Vagina (tissue), 2 donors: ENCODE data around the gene RASD1. TPM values are rescaled to one million over a fixed set of nuclear protein-coding genes. Genes with fewer than 3 reads are reported as not detected.

Experiments
- DNase-seq, 2 donors: peaks; one replicate each; pipeline ENCODE4 v3.0.0-alpha.2; 2017; ENCODE audit errors: extremely low spot score in 2 of 2
- H3K27ac ChIP-seq: fragments of 200-600 bp; sonication (generic); one replicate; pipeline ENCODE4 v1.5.1; 2019
- H3K27me3 ChIP-seq: fragments of 200-600 bp; sonication (generic); one replicate; pipeline ENCODE4 v1.5.1; 2019
- H3K36me3 ChIP-seq, 2 donors: fragments of 200-600 bp; sonication (generic); one replicate each; pipeline ENCODE4 v1.5.1; 2017 to 2019
- H3K4me1 ChIP-seq: fragments of 200-600 bp; sonication (generic); one replicate; pipeline ENCODE4 v1.5.1; 2019
- H3K4me3 ChIP-seq, 2 donors: fragments of 200-600 bp; sonication (generic); 1 replicate in 1 of 2; 2 replicates in 1 of 2; pipeline ENCODE4 v1.5.1; 2016 to 2019
- H3K9me3 ChIP-seq: fragments of 200-600 bp; sonication (generic); one replicate; pipeline ENCODE4 v1.5.1; 2019
- POLR2A ChIP-seq, 2 donors: fragments of 450-650 bp; IDR thresholded peaks; one replicate each; pipeline ENCODE4 v1.6.1; 2017; ENCODE audit warnings: antibody characterized with exemption in 2 of 2, mild to moderate bottlenecking in 2 of 2, moderate library complexity in 2 of 2
- POLR2AphosphoS5 ChIP-seq, 2 donors: sonication (generic); formaldehyde crosslinking; IDR thresholded peaks; one replicate each; pipeline ENCODE4 v1.9.0; 2017; ENCODE audit warnings: antibody characterized with exemption in 2 of 2, mild to moderate bottlenecking in 2 of 2, low read depth in 1 of 2; ENCODE audit not compliant: insufficient read depth in 1 of 2
- intact Hi-C: fragments of 100-400 bp; cut with DNase I; formaldehyde crosslinking; loops from one replicate; pipeline ENCODE4 v1.15.1; 2023
- total RNA-seq: library from RNA; depleted of rRNA; stranded (reverse); fragments of >200 nt; gene quantifications from one replicate; pipeline ENCODE4 v1.2.3, GENCODE V29; 2016
- TF ChIP-seq, protein P1 (sequence below), 3 experiments: fragments of 450-650 bp in 2 of 3; fragments of 200-600 bp in 1 of 3; sonication (generic) in 1 of 3; IDR thresholded peaks; one replicate each; pipeline ENCODE4 v1.5.1; 2017 to 2019; ENCODE audit warnings: antibody characterized with exemption in 3 of 3, mild to moderate bottlenecking in 2 of 3, moderate library complexity in 2 of 3

The RASD1 gene
- total RNA-seq, 1 donor from 2014 or later, result 227 TPM

DNA sequence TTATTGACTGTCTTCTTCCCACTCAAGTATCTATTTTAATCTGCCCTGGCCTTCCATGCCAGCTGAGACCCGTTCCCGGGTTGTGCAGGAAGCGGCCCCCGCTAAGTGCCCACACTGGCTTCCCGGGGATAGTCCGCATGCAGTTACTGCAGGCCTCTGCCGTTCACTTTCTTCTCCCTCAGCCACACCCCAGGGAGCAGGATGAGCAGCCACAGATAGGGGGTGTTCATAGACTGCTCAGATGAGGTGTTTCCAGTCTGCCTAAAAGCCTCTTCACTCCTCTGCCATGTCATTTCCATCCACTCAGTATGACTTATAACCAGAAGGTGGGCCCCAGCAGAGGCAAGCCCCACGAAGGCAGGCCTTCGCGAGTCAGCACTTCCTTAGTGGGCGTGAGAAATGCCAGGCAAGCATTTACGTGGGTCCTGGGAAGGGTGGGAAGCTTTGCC, 11.7 kb downstream of the RASD1 start:
- DNase-seq, result no peak
- intact Hi-C loops, result no loop called here
- Histone ChIP-seq H3K27ac (peak overlapping the region; percentile 7), H3K27me3 (no peaks in the 10 kb centered on the region), H3K36me3 (peaks cover 0 to 9% of the 10 kb centered on the region in 2 donors), H3K4me3 (no peak overlapping the region), H3K4me1 (peaks cover 36% of the 10 kb centered on the region), H3K9me3 (no peaks in the 10 kb centered on the region)
- no peak for TF ChIP-seq POLR2A (IDR thresholded peaks at IDR 0.05)
- no peak for TF ChIP-seq POLR2AphosphoS5 (IDR thresholded peaks at IDR 0.05; ENCODE audit: insufficient read depth in 1 of 2, low read depth in 1 of 2)
- TF ChIP-seq, protein P1, sequence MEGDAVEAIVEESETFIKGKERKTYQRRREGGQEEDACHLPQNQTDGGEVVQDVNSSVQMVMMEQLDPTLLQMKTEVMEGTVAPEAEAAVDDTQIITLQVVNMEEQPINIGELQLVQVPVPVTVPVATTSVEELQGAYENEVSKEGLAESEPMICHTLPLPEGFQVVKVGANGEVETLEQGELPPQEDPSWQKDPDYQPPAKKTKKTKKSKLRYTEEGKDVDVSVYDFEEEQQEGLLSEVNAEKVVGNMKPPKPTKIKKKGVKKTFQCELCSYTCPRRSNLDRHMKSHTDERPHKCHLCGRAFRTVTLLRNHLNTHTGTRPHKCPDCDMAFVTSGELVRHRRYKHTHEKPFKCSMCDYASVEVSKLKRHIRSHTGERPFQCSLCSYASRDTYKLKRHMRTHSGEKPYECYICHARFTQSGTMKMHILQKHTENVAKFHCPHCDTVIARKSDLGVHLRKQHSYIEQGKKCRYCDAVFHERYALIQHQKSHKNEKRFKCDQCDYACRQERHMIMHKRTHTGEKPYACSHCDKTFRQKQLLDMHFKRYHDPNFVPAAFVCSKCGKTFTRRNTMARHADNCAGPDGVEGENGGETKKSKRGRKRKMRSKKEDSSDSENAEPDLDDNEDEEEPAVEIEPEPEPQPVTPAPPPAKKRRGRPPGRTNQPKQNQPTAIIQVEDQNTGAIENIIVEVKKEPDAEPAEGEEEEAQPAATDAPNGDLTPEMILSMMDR (IDR thresholded peaks at IDR 0.05), result no peak

DNA sequence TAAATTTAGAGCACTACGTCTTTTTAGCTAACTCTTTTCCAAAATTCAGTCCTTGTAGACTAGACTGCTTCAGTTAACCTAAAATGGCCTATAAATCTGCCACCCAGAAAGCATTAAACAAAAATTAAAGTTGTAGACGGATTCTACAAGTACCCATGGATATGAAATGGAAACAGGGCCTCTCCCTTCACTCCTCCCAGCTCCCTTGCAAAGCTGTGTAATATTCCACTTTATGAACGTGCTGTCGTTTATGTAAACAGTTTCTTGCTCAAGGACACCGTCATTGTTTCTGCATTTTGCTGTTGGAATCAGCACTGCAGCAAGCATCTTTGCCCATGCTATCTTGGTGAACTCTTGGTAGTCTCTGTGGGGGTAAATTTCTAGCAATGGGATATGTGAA, 14.3 kb downstream of the RASD1 start:
- Histone ChIP-seq H3K36me3 (no peaks in the 10 kb centered on the region), H3K9me3 (no peaks in the 10 kb centered on the region), H3K27me3 (no peaks in the 10 kb centered on the region), H3K4me1 (peaks cover 60% of the 10 kb centered on the region), H3K4me3 (no peak overlapping the region), H3K27ac (no peak overlapping the region)
- TF ChIP-seq POLR2A (IDR thresholded peaks at IDR 0.05) (no peak), POLR2AphosphoS5 (IDR thresholded peaks at IDR 0.05; ENCODE audit: insufficient read depth in 1 of 2, low read depth in 1 of 2) (no peak)
- TF ChIP-seq, protein P1 (IDR thresholded peaks at IDR 0.05), result no peak
- no peak for DNase-seq
- intact Hi-C loops, result no loop called here

DNA sequence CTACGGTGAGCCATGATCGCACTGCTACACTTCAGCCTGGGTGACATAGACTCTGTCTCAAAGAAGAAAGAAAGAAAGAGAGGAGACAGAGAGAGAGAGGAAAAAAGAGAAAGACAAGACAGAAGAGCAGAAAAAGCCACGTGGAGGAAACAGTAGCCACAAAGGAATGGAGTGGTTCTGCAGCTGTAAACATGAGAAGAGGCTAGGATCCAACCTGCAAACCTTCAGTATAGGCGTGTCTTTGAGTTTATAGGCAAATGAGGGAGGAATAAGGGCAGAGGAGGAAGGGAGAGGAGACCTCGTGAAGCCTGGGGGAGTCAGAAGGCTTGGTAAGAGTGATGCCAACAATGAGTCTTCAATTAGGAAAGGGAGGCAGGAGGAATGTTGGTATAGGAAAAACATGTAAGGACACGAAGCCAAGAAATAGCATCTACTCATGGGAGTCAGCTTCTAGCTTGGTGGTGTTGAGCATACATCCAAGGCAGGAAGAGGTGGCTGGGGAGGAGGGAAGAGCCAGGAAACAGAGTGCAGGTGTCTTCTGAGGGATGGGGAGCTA, 15.5 kb downstream of the RASD1 start:
- intact Hi-C loops, result no loop called here
- no peaks in the 10 kb centered on the region for H3K27me3 ChIP-seq
- no peaks in the 10 kb centered on the region for H3K9me3 ChIP-seq
- peaks cover 68% of the 10 kb centered on the region for H3K4me1 ChIP-seq
- no peak for DNase-seq
- no peak overlapping the region for H3K4me3 ChIP-seq
- H3K27ac ChIP-seq, result no peak overlapping the region
- TF ChIP-seq, protein P1 (IDR thresholded peaks at IDR 0.05), result no peak
- TF ChIP-seq POLR2AphosphoS5 (IDR thresholded peaks at IDR 0.05; ENCODE audit: insufficient read depth in 1 of 2, low read depth in 1 of 2), result no peak
- H3K36me3 ChIP-seq, result no peaks in the 10 kb centered on the region

DNA sequence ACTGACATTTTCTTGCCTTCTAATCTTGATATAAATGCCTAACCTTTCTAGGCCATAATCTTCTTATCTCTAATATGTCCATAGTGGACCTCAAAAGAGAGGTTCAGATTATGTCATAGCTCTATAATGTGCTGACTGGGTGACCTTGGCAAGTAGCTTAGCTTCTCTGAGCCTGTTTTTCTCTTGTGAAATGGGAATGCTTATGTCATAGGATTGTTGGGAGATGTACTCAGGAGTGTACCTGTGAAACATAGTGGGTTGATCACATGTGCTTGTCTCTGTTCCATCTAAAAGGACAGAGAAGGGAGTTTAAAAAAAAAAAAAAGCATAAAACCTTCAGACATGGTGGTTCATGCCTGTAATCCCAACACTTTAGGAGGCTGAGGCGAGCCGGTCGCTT, 17.0 kb downstream of the RASD1 start:
- Histone ChIP-seq H3K9me3 (no peaks in the 10 kb centered on the region), H3K27ac (no peak overlapping the region), H3K36me3 (no peaks in the 10 kb centered on the region), H3K27me3 (no peaks in the 10 kb centered on the region), H3K4me3 (no peak overlapping the region), H3K4me1 (peaks cover 62% of the 10 kb centered on the region)
- DNase-seq, result no peak
- TF ChIP-seq POLR2AphosphoS5 (IDR thresholded peaks at IDR 0.05; ENCODE audit: insufficient read depth in 1 of 2, low read depth in 1 of 2) (no peak), POLR2A (IDR thresholded peaks at IDR 0.05) (no peak)
- TF ChIP-seq, protein P1 (IDR thresholded peaks at IDR 0.05), result no peak
- intact Hi-C loops, result no loop called here

DNA sequence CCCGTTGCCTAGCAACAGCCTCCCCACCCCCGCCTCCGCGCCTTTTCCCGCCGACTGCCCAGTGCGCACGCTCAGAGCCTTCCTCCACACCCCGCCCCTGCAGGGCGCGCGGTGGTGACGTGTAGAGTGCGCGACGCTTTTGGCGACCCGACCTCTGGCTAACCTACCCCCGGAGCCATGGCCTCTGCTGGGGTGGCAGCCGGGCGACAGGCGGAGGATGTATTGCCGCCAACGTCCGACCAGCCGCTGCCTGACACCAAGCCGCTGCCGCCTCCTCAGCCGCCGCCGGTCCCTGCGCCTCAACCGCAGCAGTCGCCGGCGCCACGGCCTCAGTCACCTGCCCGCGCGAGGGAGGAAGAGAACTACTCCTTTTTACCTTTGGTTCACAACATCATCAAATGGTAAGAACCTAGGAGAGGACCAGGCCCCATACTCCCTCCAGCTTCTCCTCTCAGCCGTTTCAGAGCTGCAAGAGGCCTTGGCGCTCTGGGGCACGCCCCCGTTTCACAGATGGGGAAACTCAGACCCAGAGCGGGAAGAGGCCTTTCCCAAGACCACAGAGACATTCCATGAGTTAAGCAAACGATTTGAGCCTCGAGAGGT, 19.2 kb downstream of the RASD1 start, which contains the start of gene MED9:
TSS of gene MED9 (plus strand) at position 136 of the 603 bp plus-strand sequence. CDS start at position 178, 42 bp downstream.
- no peaks in the 10 kb centered on the region for H3K9me3 ChIP-seq
- intact Hi-C loops, result no loop called here
- TF ChIP-seq POLR2AphosphoS5 (IDR thresholded peaks at IDR 0.05; ENCODE audit: insufficient read depth in 1 of 2, low read depth in 1 of 2) (peak; percentile 88), POLR2A (IDR thresholded peaks at IDR 0.05) (no peak)
- H3K27ac ChIP-seq, result peak within 1 kb of the TSS; percentile 91
- no peaks in the 10 kb centered on the region for H3K36me3 ChIP-seq
- DNase-seq, result peak in 1 of 2 donors; percentile 90
- H3K27me3 ChIP-seq, result no peaks in the 10 kb centered on the region
- peak within 1 kb of the TSS; percentile 95 to 100 for H3K4me3 ChIP-seq
- H3K4me1 ChIP-seq, result peaks cover 54% of the 10 kb centered on the region
